ENCODE results near the gene ARVCF. TPM values are rescaled to one million over a fixed set of nuclear protein-coding genes. Genes with fewer than 3 reads are reported as not detected.

The ARVCF gene
- total RNA-seq, 1 experiment from 2014 or later = 8.2 TPM

GRCh38 chr22:20033045-20033706, 16.6 kb upstream of the ARVCF start:
- H3K9me3 ChIP-seq (ENCODE audit: control insufficient read depth, insufficient read depth, low read depth, low read length) = no peaks in the 10 kb centered on the region
- no peaks in the 10 kb centered on the region for H3K36me3 ChIP-seq (ENCODE audit: control insufficient read depth, insufficient read depth, low read length)
- POLR2A ChIA-PET = no interaction called here
- no peak overlapping the region for H3K4me3 ChIP-seq (ENCODE audit: low read depth in 2 of 2, low read length in 2 of 2)
- H3K4me1 ChIP-seq (ENCODE audit: control insufficient read depth, insufficient read depth, low read length) = no peaks in the 10 kb centered on the region
- DNase-seq (ENCODE audit: low read depth, low spot score) (no peak), ATAC-seq (no peak)
- BruUV-seq (replicated peaks) = no TSS peak
- no peak for TF ChIP-seq REST (IDR thresholded peaks at IDR 0.05; ENCODE audit: insufficient read depth in 1 of 2, low read depth in 2 of 2, low read length in 1 of 2)
- TF ChIP-seq POLR2AphosphoS5 (IDR thresholded peaks at IDR 0.05; ENCODE audit: low read depth, low read length) = no peak
- no peak for TF ChIP-seq CTCF (IDR thresholded peaks at IDR 0.05)
- TF ChIP-seq TCF7L2 (IDR thresholded peaks at IDR 0.05; ENCODE audit: low read depth, low read length) = no peak
- no peak for TF ChIP-seq SIN3A (IDR thresholded peaks at IDR 0.05; ENCODE audit: borderline replicate concordance, insufficient read depth, low read depth, low read length)
- no peaks in the 10 kb centered on the region for H3K27me3 ChIP-seq (ENCODE audit: control insufficient read depth, insufficient read depth, low read length)
- intact Hi-C loops (cut with micrococcal nuclease; ENCODE audit: unreplicated experiment) (no loop called here), in situ Hi-C loops (cut with HindIII; ENCODE audit: low pct_unique_long_range_greater_than_20kb, low sequenced_read_pairs) (no loop called here)
- CTCF ChIA-PET = no interaction called here
- H3K27ac ChIP-seq (ENCODE audit: low read length) = no peak overlapping the region

GRCh38 chr22:20032407-20032991, 15.9 kb upstream of the ARVCF start:
- CTCF ChIA-PET = no interaction called here
- no peak overlapping the region for H3K27ac ChIP-seq (ENCODE audit: low read length)

More at GRCh38 chr22:20032407-20032991, 15.9 kb upstream of the ARVCF start:
- POLR2A ChIA-PET = no interaction called here
- Histone ChIP-seq H3K36me3 (ENCODE audit: control insufficient read depth, insufficient read depth, low read length) (no peaks in the 10 kb centered on the region), H3K4me1 (ENCODE audit: control insufficient read depth, insufficient read depth, low read length) (no peaks in the 10 kb centered on the region), H3K4me3 (ENCODE audit: low read depth in 2 of 2, low read length in 2 of 2) (no peak overlapping the region), H3K27me3 (ENCODE audit: control insufficient read depth, insufficient read depth, low read length) (no peaks in the 10 kb centered on the region), H3K9me3 (ENCODE audit: control insufficient read depth, insufficient read depth, low read depth, low read length) (no peaks in the 10 kb centered on the region)
- ATAC-seq (no peak), DNase-seq (ENCODE audit: low read depth, low spot score) (no peak)
- BruUV-seq (replicated peaks) = no TSS peak
- in situ Hi-C loops (cut with HindIII; ENCODE audit: low pct_unique_long_range_greater_than_20kb, low sequenced_read_pairs) (no loop called here), intact Hi-C loops (cut with micrococcal nuclease; ENCODE audit: unreplicated experiment) (no loop called here)
- no peak for TF ChIP-seq SIN3A (IDR thresholded peaks at IDR 0.05; ENCODE audit: borderline replicate concordance, insufficient read depth, low read depth, low read length)
- TF ChIP-seq CTCF (IDR thresholded peaks at IDR 0.05) = no peak
- TF ChIP-seq REST (IDR thresholded peaks at IDR 0.05; ENCODE audit: insufficient read depth in 1 of 2, low read depth in 2 of 2, low read length in 1 of 2) = no peak
- no peak for TF ChIP-seq POLR2AphosphoS5 (IDR thresholded peaks at IDR 0.05; ENCODE audit: low read depth, low read length)
- TF ChIP-seq TCF7L2 (IDR thresholded peaks at IDR 0.05; ENCODE audit: low read depth, low read length) = no peak

Measured in Panc1 (cell line).